Gastrocnemius medialis (tissue), 4 donors: ENCODE results near the gene ORAI1.

ENCODE experiments used
- POLR2A ChIP-seq, 2 donors: fragments of 450-650 bp; IDR thresholded peaks; one replicate each; pipeline ENCODE4 v1.6.1; 2017; ENCODE audit warnings: antibody characterized with exemption in 2 of 2, mild to moderate bottlenecking in 2 of 2, moderate library complexity in 2 of 2
- TF ChIP-seq, protein P1 (sequence below), 5 experiments: fragments of 450-650 bp in 3 of 5; fragments of 200-600 bp in 2 of 5; sonication (generic) in 2 of 5; IDR thresholded peaks in 4 of 5; conservative IDR thresholded peaks in 1 of 5; 1 replicate in 4 of 5; 2 replicates in 1 of 5; pipeline ENCODE4 v1.5.1; 2016 to 2019; ENCODE audit warnings: antibody characterized with exemption in 5 of 5, mild to moderate bottlenecking in 3 of 5, moderate library complexity in 3 of 5

GRCh38 chr12:121577443-121578180 is 48.7 kb upstream of the ORAI1 start:
- TF ChIP-seq, protein P1, sequence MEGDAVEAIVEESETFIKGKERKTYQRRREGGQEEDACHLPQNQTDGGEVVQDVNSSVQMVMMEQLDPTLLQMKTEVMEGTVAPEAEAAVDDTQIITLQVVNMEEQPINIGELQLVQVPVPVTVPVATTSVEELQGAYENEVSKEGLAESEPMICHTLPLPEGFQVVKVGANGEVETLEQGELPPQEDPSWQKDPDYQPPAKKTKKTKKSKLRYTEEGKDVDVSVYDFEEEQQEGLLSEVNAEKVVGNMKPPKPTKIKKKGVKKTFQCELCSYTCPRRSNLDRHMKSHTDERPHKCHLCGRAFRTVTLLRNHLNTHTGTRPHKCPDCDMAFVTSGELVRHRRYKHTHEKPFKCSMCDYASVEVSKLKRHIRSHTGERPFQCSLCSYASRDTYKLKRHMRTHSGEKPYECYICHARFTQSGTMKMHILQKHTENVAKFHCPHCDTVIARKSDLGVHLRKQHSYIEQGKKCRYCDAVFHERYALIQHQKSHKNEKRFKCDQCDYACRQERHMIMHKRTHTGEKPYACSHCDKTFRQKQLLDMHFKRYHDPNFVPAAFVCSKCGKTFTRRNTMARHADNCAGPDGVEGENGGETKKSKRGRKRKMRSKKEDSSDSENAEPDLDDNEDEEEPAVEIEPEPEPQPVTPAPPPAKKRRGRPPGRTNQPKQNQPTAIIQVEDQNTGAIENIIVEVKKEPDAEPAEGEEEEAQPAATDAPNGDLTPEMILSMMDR (IDR thresholded peaks at IDR 0.05 in 4 of 5, conservative IDR thresholded peaks at IDR 0.05 in 1 of 5): no peak
- TF ChIP-seq POLR2A (IDR thresholded peaks at IDR 0.05): no peak
